ENCODE results near the gene CDK5R1. TPM values are rescaled to one million over a fixed set of nuclear protein-coding genes. Genes with fewer than 3 reads are reported as not detected.

The CDK5R1 gene
- total and polyA plus RNA-seq, 8 donors = 0.37 to 2.6 (median 1.8) TPM; not detected in 2

DNA sequence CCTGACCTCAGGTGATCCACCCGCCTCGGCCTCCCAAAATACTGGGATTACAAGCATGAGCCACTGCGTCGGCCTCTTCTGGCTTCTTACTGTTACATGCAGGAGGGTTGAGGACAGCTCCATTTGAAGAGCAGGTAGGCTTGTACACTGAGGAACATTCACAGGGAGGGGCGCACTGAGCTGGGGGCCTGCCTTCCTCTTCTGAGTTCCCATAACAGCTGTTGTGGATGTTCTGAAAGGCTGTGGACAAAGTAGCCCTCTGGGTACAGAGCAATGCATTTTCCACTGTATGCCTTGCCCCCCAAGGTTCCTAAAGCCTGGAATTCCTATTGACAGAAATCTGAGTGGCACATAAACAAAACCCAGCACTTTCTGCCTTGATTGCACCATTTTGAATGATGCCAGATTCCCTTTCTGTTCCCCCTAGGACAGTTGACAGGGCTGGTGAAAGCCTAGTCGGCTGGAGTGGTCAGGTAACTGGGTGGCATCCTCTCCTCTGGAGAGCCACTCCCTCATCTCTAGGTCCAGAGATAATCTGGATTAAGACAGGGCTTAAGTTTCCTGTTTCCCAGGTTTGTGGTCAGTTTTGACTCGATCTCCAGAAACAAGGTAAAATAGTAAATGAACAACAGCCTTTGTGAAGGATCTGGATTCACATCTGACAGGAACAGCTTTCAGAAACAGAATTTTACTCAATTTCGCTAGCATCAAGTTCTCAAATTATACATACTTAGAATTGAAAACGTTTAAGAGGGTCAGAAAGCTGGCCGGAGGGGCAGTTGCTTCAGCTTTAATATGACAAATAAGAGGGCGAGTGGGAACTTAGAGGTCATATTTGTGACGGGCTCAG, 1.3 kb upstream of the CDK5R1 start:
- DNase-seq = no peak
- H3K4me3 ChIP-seq = peak overlapping the region; percentile 55 to 80 (median 64)
- no peaks in the 10 kb centered on the region for H3K27me3 ChIP-seq
- H3K9me3 ChIP-seq = no peaks in the 10 kb centered on the region
- 59 to 65% (median 64%) methylated on average over 12 of the region's 12 CpGs for WGBS, 5 donors
- intact Hi-C loops (cut with DNase I; ENCODE audit: low total_unique reads) = no loop called here
- TF ChIP-seq EP300 (IDR thresholded peaks at IDR 0.05) (no peak), POLR2A (IDR thresholded peaks at IDR 0.05) (no peak), POLR2AphosphoS5 (IDR thresholded peaks at IDR 0.05) (no peak)
- TF ChIP-seq, protein P1, sequence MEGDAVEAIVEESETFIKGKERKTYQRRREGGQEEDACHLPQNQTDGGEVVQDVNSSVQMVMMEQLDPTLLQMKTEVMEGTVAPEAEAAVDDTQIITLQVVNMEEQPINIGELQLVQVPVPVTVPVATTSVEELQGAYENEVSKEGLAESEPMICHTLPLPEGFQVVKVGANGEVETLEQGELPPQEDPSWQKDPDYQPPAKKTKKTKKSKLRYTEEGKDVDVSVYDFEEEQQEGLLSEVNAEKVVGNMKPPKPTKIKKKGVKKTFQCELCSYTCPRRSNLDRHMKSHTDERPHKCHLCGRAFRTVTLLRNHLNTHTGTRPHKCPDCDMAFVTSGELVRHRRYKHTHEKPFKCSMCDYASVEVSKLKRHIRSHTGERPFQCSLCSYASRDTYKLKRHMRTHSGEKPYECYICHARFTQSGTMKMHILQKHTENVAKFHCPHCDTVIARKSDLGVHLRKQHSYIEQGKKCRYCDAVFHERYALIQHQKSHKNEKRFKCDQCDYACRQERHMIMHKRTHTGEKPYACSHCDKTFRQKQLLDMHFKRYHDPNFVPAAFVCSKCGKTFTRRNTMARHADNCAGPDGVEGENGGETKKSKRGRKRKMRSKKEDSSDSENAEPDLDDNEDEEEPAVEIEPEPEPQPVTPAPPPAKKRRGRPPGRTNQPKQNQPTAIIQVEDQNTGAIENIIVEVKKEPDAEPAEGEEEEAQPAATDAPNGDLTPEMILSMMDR (IDR thresholded peaks at IDR 0.05) = no peak
- peaks cover 21 to 49% (median 34%) of the 10 kb centered on the region in 4 donors for H3K4me1 ChIP-seq
- peak overlapping the region in 4 of 5 donors; percentile 74 to 85 (median 80) for H3K27ac ChIP-seq
- peaks cover 14 to 26% (median 23%) of the 10 kb centered on the region in 4 donors for H3K36me3 ChIP-seq

DNA sequence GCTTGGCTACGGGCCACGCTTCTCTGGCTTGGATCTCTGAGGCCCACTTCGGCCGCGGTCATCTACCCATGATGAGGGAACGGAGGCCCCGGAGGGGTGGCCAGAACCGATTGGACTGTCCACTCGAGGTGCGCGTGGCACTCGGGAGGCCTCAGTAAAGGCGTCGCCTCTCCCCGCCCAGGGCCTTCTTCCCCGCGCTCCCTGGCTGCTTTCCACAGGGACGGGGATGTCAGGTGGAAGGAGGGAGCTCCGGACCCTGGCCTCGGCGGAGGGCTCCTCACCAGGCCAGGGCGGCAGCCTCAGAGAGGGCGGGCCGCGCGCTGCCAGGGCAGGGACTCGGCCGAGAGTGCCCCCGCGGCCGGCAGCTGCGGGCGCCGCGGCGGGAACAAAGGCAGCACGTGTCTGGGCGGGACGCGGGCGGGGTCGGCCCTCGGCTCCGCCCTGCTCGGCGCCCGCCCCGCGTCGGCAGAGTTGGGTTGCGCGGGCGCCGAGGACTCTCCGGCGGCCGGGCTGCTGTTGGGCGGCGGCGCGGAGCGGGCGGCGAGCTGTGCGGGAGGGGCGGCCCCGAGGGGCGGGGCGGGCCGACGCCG, 587 bp upstream of the CDK5R1 start:
- peak overlapping the region; percentile 74 to 85 (median 82) for H3K27ac ChIP-seq
- peaks cover 8 to 18% (median 16%) of the 10 kb centered on the region in 4 donors for H3K36me3 ChIP-seq
- DNase-seq = peak; percentile 76 to 94
- WGBS, 5 donors = 3 to 8% (median 7%) methylated on average over 34 to 72 of the region's 72 CpGs
- intact Hi-C loops (cut with DNase I; ENCODE audit: low total_unique reads) = no loop called here
- TF ChIP-seq POLR2A (IDR thresholded peaks at IDR 0.05) (no peak), POLR2AphosphoS5 (IDR thresholded peaks at IDR 0.05) (peak in 1 of 3 donors; percentile 36)
- H3K9me3 ChIP-seq = no peaks in the 10 kb centered on the region
- no peaks in the 10 kb centered on the region for H3K27me3 ChIP-seq
- H3K4me3 ChIP-seq = peak overlapping the region; percentile 55 to 80 (median 64)
- H3K4me1 ChIP-seq = peaks cover 21 to 49% (median 34%) of the 10 kb centered on the region in 4 donors

- peak in 1 of 2 donors; percentile 61 for DNase-seq
- Histone ChIP-seq H3K27me3 (no peaks in the 10 kb centered on the region), H3K9me3 (no peaks in the 10 kb centered on the region), H3K4me3 (peak overlapping the region; percentile 55 to 80 (median 64)), H3K4me1 (peaks cover 21 to 54% (median 34%) of the 10 kb centered on the region in 4 donors), H3K27ac (peak overlapping the region in 4 of 5 donors; percentile 42 to 85 (median 74)), H3K36me3 (peaks cover 0 to 4% (median 3%) of the 10 kb centered on the region in 4 donors)
- no peak for TF ChIP-seq POLR2AphosphoS5 (IDR thresholded peaks at IDR 0.05)
- TF ChIP-seq POLR2A (IDR thresholded peaks at IDR 0.05) = no peak
- TF ChIP-seq, protein P1 (IDR thresholded peaks at IDR 0.05) = no peak
- no peak for TF ChIP-seq EP300 (IDR thresholded peaks at IDR 0.05)
- intact Hi-C loops (cut with DNase I; ENCODE audit: low total_unique reads) = no loop called here
- 17 to 76% (median 34%) methylated on average over 21 to 59 of the region's 59 CpGs for WGBS, 5 donors
Observed at GRCh38 chr17:32487473-32488176, 832 bp downstream of the CDK5R1 start.

GRCh38 chr17:32488177-32488542, 1.4 kb downstream of the CDK5R1 start:
- H3K4me1 ChIP-seq = peaks cover 21 to 51% (median 29%) of the 10 kb centered on the region in 4 donors
- no peak overlapping the region for H3K27ac ChIP-seq
- H3K9me3 ChIP-seq = no peaks in the 10 kb centered on the region
- TF ChIP-seq POLR2AphosphoS5 (IDR thresholded peaks at IDR 0.05) = no peak
- no peak for TF ChIP-seq EP300 (IDR thresholded peaks at IDR 0.05)
- TF ChIP-seq POLR2A (IDR thresholded peaks at IDR 0.05) = no peak
- TF ChIP-seq, protein P1 (IDR thresholded peaks at IDR 0.05) = no peak
- no peak for DNase-seq
- H3K27me3 ChIP-seq = no peaks in the 10 kb centered on the region
- intact Hi-C loops (cut with DNase I; ENCODE audit: low total_unique reads) = no loop called here
- 91 to 97% (median 95%) methylated on average over 13 to 16 of the region's 16 CpGs for WGBS, 5 donors
- H3K36me3 ChIP-seq = peaks cover 0 to 8% (median 3%) of the 10 kb centered on the region in 4 donors
- peak overlapping the region in 2 of 4 donors; percentile 66 to 80 for H3K4me3 ChIP-seq

Data from stomach (tissue), 9 donors.